Suprapubic skin (tissue), 4 donors: ENCODE results near the gene CNKSR1.

ENCODE experiments used
- POLR2A ChIP-seq, 2 donors: fragments of 450-650 bp; IDR thresholded peaks; one replicate each; pipeline ENCODE4 v1.6.1; 2017; ENCODE audit warnings: antibody characterized with exemption in 2 of 2, mild to moderate bottlenecking in 2 of 2, moderate library complexity in 2 of 2
- POLR2AphosphoS5 ChIP-seq, 3 donors: sonication (generic); formaldehyde crosslinking; IDR thresholded peaks; one replicate each; pipeline ENCODE4 v1.6.1; 2017; ENCODE audit warnings: antibody characterized with exemption in 3 of 3
- TF ChIP-seq, protein P1 (sequence below), 2 donors: fragments of 200-600 bp in 1 of 2; fragments of 450-650 bp in 1 of 2; sonication (generic) in 1 of 2; IDR thresholded peaks; one replicate each; pipeline ENCODE4 v1.5.1; 2016 to 2019; ENCODE audit warnings: antibody characterized with exemption in 2 of 2, mild to moderate bottlenecking in 1 of 2, moderate library complexity in 1 of 2

DNA sequence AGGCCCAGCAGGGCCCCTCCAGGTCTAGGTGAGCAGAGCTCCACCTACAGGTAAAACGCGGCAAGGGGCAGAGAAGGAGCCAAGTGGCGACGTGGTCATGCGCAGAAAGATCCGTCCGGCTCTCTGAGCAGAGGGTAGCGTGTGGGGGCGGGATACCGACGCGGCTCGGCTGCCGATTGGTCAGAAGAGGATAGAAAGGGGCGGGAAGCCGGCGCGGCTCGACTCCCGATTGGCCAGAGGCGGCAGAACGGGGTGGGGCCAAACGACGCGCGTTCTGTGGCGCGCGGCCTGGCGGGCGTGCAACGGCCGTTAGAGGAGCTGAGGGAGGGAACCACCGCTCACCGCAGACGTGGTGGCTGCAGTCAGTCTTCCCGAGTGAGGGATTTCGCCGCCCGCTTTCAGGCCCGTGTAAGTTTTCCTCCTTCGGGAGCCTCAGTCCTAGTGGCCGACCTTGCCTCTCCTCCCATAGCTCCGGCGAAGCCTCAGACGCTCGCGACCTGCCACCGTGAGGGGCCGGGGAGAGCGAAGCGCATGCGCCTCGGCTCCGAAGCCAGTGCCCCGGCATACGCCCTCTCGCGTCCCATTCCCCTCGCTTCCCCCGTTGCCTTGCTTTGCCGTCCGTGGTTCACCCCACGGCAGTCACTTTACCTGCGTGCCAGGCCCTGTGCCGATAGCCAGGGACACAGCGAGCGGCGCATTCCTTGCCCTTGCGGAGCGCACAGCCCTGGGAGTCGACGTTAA lies 56.8 kb downstream of the CNKSR1 start, which contains the start of gene CEP85:
- TF ChIP-seq, protein P1, sequence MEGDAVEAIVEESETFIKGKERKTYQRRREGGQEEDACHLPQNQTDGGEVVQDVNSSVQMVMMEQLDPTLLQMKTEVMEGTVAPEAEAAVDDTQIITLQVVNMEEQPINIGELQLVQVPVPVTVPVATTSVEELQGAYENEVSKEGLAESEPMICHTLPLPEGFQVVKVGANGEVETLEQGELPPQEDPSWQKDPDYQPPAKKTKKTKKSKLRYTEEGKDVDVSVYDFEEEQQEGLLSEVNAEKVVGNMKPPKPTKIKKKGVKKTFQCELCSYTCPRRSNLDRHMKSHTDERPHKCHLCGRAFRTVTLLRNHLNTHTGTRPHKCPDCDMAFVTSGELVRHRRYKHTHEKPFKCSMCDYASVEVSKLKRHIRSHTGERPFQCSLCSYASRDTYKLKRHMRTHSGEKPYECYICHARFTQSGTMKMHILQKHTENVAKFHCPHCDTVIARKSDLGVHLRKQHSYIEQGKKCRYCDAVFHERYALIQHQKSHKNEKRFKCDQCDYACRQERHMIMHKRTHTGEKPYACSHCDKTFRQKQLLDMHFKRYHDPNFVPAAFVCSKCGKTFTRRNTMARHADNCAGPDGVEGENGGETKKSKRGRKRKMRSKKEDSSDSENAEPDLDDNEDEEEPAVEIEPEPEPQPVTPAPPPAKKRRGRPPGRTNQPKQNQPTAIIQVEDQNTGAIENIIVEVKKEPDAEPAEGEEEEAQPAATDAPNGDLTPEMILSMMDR (IDR thresholded peaks at IDR 0.05), result peak; percentile 17 to 88
- TF ChIP-seq POLR2A (IDR thresholded peaks at IDR 0.05) (no peak), POLR2AphosphoS5 (IDR thresholded peaks at IDR 0.05) (peak in 1 of 3 donors; percentile 55)
